ENCODE results near the gene RFTN1.

Gene RFTN1

GRCh38 chr3:16471897-16472296 is 41.6 kb downstream of the RFTN1 start:
- TF ChIP-seq, protein P1, sequence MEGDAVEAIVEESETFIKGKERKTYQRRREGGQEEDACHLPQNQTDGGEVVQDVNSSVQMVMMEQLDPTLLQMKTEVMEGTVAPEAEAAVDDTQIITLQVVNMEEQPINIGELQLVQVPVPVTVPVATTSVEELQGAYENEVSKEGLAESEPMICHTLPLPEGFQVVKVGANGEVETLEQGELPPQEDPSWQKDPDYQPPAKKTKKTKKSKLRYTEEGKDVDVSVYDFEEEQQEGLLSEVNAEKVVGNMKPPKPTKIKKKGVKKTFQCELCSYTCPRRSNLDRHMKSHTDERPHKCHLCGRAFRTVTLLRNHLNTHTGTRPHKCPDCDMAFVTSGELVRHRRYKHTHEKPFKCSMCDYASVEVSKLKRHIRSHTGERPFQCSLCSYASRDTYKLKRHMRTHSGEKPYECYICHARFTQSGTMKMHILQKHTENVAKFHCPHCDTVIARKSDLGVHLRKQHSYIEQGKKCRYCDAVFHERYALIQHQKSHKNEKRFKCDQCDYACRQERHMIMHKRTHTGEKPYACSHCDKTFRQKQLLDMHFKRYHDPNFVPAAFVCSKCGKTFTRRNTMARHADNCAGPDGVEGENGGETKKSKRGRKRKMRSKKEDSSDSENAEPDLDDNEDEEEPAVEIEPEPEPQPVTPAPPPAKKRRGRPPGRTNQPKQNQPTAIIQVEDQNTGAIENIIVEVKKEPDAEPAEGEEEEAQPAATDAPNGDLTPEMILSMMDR (IDR thresholded peaks at IDR 0.05; ENCODE audit: low read depth, low read length), result no peak
- H3K4me3 ChIP-seq (ENCODE audit: low read depth, low read length), result no peak overlapping the region

GRCh38 chr3:16470590-16470989 is 42.9 kb downstream of the RFTN1 start:
- no peak overlapping the region for H3K4me3 ChIP-seq (ENCODE audit: low read depth, low read length)
- TF ChIP-seq, protein P1 (IDR thresholded peaks at IDR 0.05; ENCODE audit: low read depth, low read length), result no peak

DNA sequence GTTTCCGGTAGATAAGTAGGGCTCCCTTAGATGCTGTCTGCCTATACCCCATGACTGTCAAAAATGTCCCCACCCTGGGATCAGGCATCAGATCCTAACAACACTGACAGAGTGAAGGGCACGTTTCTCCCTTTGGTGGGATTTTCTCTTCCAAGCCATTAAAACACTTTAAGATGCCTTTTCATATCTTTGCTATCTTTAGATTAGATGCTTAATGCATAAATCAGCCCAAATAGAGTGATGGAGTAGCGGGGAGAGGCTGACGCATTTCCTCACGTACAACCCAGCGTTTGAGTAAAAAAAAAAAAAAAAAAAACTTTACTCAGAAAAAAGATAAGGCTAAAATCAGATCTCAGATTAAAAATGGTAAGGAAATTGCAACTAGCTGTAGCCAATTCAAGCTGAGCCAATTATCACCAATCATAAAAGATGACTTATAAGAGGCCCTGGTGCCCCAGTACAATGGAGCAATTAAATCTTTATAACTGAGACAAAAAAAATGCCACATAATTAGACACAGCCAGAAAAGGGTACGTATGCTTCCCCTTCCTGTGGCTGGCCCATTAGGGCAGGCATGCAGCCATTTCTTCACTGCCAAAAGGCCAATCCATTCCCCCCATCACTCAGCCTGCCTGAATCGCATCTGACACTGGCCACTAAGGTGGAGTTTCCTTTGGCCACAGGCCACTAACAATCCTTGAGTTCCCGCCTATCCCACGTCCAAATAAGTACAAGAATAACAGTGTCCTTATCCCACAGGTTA is 45.0 kb downstream of the RFTN1 start:
- no peak overlapping the region for H3K4me3 ChIP-seq (ENCODE audit: low read depth, low read length)
- TF ChIP-seq, protein P1 (IDR thresholded peaks at IDR 0.05; ENCODE audit: low read depth, low read length), result no peak

DNA sequence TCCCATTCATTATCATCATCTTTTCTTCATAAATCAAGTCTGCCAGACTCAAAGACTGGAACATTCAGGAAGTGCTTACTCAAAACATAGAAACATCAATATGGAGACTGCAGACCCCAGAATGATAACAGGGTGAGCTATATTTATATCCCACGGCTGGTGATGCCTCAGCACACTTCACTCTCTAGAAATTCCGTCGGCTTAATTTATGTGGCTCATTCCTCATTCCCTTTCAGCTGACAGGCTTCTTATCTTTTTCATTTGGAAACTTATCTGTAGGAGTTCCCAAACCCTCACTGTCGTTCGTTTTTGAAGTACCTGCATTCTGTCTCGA is 45.5 kb downstream of the RFTN1 start:
- TF ChIP-seq, protein P1 (IDR thresholded peaks at IDR 0.05; ENCODE audit: low read depth, low read length), result no peak
- no peak overlapping the region for H3K4me3 ChIP-seq (ENCODE audit: low read depth, low read length)

DNA sequence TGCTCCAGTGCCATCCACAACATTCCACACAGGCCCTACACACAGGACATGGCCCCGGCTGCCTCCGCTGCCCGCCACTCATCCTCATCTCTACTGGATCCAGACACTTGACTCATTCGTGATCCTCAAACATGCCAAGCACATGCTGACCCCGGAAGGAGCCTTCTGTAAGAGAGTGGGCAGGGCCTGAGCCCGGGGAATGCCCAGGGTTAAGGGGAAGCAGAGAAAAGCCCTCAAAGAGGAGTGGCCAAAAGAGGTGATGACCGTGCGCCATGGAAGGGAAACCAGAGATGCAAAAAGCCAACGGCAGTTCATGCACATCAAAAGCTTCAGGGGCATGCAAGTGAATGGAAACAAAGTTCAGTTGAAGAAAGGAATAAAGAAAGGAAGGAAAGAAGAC is 46.1 kb downstream of the RFTN1 start:
- no peak overlapping the region for H3K4me3 ChIP-seq (ENCODE audit: low read depth, low read length)
- TF ChIP-seq, protein P1 (IDR thresholded peaks at IDR 0.05; ENCODE audit: low read depth, low read length), result no peak

GRCh38 chr3:16466822-16467221 is 46.7 kb downstream of the RFTN1 start:
- no peak overlapping the region for H3K4me3 ChIP-seq (ENCODE audit: low read depth, low read length)
- TF ChIP-seq, protein P1 (IDR thresholded peaks at IDR 0.05; ENCODE audit: low read depth, low read length), result no peak

- H3K4me3 ChIP-seq (ENCODE audit: low read depth, low read length), result no peak overlapping the region
- TF ChIP-seq, protein P1 (IDR thresholded peaks at IDR 0.05; ENCODE audit: low read depth, low read length), result no peak
These were observed 48.9 kb downstream of the RFTN1 start for GRCh38 chr3:16464511-16465148.

Data from WI38 (cell line).